Measurements from ENCODE around the gene CYP20A1.
A peak's percentile ranks its signal among the peaks of the same experiment; 100 is the strongest.
"Not testable (repeated sequence)": the region's sequence is repeated elsewhere in the genome, so short reads cannot be mapped to it uniquely, and the experiment has no call there.

The CYP20A1 gene

GRCh38 chr2:203282101-203282500, 43.3 kb downstream of the CYP20A1 start:
- H3K27me3 ChIP-seq (ENCODE audit: insufficient read depth, low read length), result no peaks in the 10 kb centered on the region
- H3K27ac ChIP-seq (ENCODE audit: low read depth, low read length), result no peak overlapping the region
- peaks cover 21% of the 10 kb centered on the region for H3K36me3 ChIP-seq (ENCODE audit: insufficient read depth, low read length)
- H3K79me2 ChIP-seq (ENCODE audit: control insufficient read depth, insufficient read depth, low read length, unreplicated experiment), result no peaks in the 10 kb centered on the region
- no peak overlapping the region for H3K4me3 ChIP-seq (ENCODE audit: low read depth, low read length)
- H2AFZ ChIP-seq (ENCODE audit: low read length, unreplicated experiment), result no peak overlapping the region
- H3K4me1 ChIP-seq (ENCODE audit: control insufficient read depth, insufficient read depth, low read length, unreplicated experiment), result peaks cover 13% of the 10 kb centered on the region

GRCh38 chr2:203286532-203286931, 47.7 kb downstream of the CYP20A1 start:
- H3K4me1 ChIP-seq (ENCODE audit: control insufficient read depth, insufficient read depth, low read length, unreplicated experiment), result peaks cover 2% of the 10 kb centered on the region
- H3K79me2 ChIP-seq (ENCODE audit: control insufficient read depth, insufficient read depth, low read length, unreplicated experiment), result no peaks in the 10 kb centered on the region
- H3K27ac ChIP-seq (ENCODE audit: low read depth, low read length), result no peak overlapping the region
- no peak overlapping the region for H2AFZ ChIP-seq (ENCODE audit: low read length, unreplicated experiment)
- no peaks in the 10 kb centered on the region for H3K27me3 ChIP-seq (ENCODE audit: insufficient read depth, low read length)
- peaks cover 6% of the 10 kb centered on the region for H3K36me3 ChIP-seq (ENCODE audit: insufficient read depth, low read length)
- no peak overlapping the region for H3K4me3 ChIP-seq (ENCODE audit: low read depth, low read length)

- Histone ChIP-seq H3K27me3 (ENCODE audit: insufficient read depth, low read length) (no peaks in the 10 kb centered on the region), H3K36me3 (ENCODE audit: insufficient read depth, low read length) (no peaks in the 10 kb centered on the region), H3K4me3 (ENCODE audit: low read depth, low read length) (no peak overlapping the region), H3K4me1 (ENCODE audit: control insufficient read depth, insufficient read depth, low read length, unreplicated experiment) (no peaks in the 10 kb centered on the region), H3K27ac (ENCODE audit: low read depth, low read length) (no peak overlapping the region), H2AFZ (ENCODE audit: low read length, unreplicated experiment) (no peak overlapping the region), H3K79me2 (ENCODE audit: control insufficient read depth, insufficient read depth, low read length, unreplicated experiment) (no peaks in the 10 kb centered on the region)
These were observed 62.8 kb downstream of the CYP20A1 start for GRCh38 chr2:203301667-203302066.

- H3K27me3 ChIP-seq (ENCODE audit: insufficient read depth, low read length); H2AFZ ChIP-seq (ENCODE audit: low read length, unreplicated experiment); H3K4me3 ChIP-seq (ENCODE audit: low read depth, low read length); H3K79me2 ChIP-seq (ENCODE audit: control insufficient read depth, insufficient read depth, low read length, unreplicated experiment); H3K4me1 ChIP-seq (ENCODE audit: control insufficient read depth, insufficient read depth, low read length, unreplicated experiment); H3K27ac ChIP-seq (ENCODE audit: low read depth, low read length); H3K36me3 ChIP-seq (ENCODE audit: insufficient read depth, low read length): not testable (repeated sequence)
These were observed 63.8 kb downstream of the CYP20A1 start for GRCh38 chr2:203302586-203302985.

GRCh38 chr2:203310688-203311436, 72.0 kb downstream of the CYP20A1 start:
- Histone ChIP-seq H3K4me3 (ENCODE audit: low read depth, low read length) (no peak overlapping the region), H3K36me3 (ENCODE audit: insufficient read depth, low read length) (0 out of 2 replicates have a peak, but pooled peaks cover 8% of the 10 kb centered on the region), H3K27ac (ENCODE audit: low read depth, low read length) (no peak overlapping the region), H3K27me3 (ENCODE audit: insufficient read depth, low read length) (no peaks in the 10 kb centered on the region), H3K79me2 (ENCODE audit: control insufficient read depth, insufficient read depth, low read length, unreplicated experiment) (no peaks in the 10 kb centered on the region), H2AFZ (ENCODE audit: low read length, unreplicated experiment) (no peak overlapping the region), H3K4me1 (ENCODE audit: control insufficient read depth, insufficient read depth, low read length, unreplicated experiment) (peaks cover 7% of the 10 kb centered on the region)

- H3K4me3 ChIP-seq (ENCODE audit: low read depth, low read length), result no peak overlapping the region
- no peaks in the 10 kb centered on the region for H3K36me3 ChIP-seq (ENCODE audit: insufficient read depth, low read length)
- no peaks in the 10 kb centered on the region for H3K27me3 ChIP-seq (ENCODE audit: insufficient read depth, low read length)
- peaks cover 30% of the 10 kb centered on the region for H3K79me2 ChIP-seq (ENCODE audit: control insufficient read depth, insufficient read depth, low read length, unreplicated experiment)
- no peak overlapping the region for H3K27ac ChIP-seq (ENCODE audit: low read depth, low read length)
- no peak overlapping the region for H2AFZ ChIP-seq (ENCODE audit: low read length, unreplicated experiment)
- peaks cover 11% of the 10 kb centered on the region for H3K4me1 ChIP-seq (ENCODE audit: control insufficient read depth, insufficient read depth, low read length, unreplicated experiment)
These were observed 87.5 kb downstream of the CYP20A1 start for GRCh38 chr2:203326356-203326755.

- peak overlapping the region; percentile 86 for H3K4me3 ChIP-seq (ENCODE audit: low read depth, low read length)
- H3K27ac ChIP-seq (ENCODE audit: low read depth, low read length), result peak overlapping the region; percentile 64
- peaks cover 42% of the 10 kb centered on the region for H3K79me2 ChIP-seq (ENCODE audit: control insufficient read depth, insufficient read depth, low read length, unreplicated experiment)
- no peaks in the 10 kb centered on the region for H3K27me3 ChIP-seq (ENCODE audit: insufficient read depth, low read length)
- H2AFZ ChIP-seq (ENCODE audit: low read length, unreplicated experiment), result peak overlapping the region; percentile 87
- peaks cover 11% of the 10 kb centered on the region for H3K4me1 ChIP-seq (ENCODE audit: control insufficient read depth, insufficient read depth, low read length, unreplicated experiment)
- no peaks in the 10 kb centered on the region for H3K36me3 ChIP-seq (ENCODE audit: insufficient read depth, low read length)
These were observed 88.7 kb downstream of the CYP20A1 start for GRCh38 chr2:203327582-203327900.

GRCh38 chr2:203327901-203328759, 89.3 kb downstream of the CYP20A1 start, which contains the start of gene ABI2:
Gene ABI2 (plus strand): TSS chr2:203328394. CDS start chr2:203328515, 121 bp downstream.
- Histone ChIP-seq H3K79me2 (ENCODE audit: control insufficient read depth, insufficient read depth, low read length, unreplicated experiment) (peaks cover 48% of the 10 kb centered on the region), H3K4me1 (ENCODE audit: control insufficient read depth, insufficient read depth, low read length, unreplicated experiment) (peaks cover 11% of the 10 kb centered on the region), H3K36me3 (ENCODE audit: insufficient read depth, low read length) (no peaks in the 10 kb centered on the region), H3K27me3 (ENCODE audit: insufficient read depth, low read length) (no peaks in the 10 kb centered on the region), H2AFZ (ENCODE audit: low read length, unreplicated experiment) (peak within 1 kb of the TSS; percentile 99), H3K4me3 (ENCODE audit: low read depth, low read length) (peak within 1 kb of the TSS; percentile 86), H3K27ac (ENCODE audit: low read depth, low read length) (peak within 1 kb of the TSS; percentile 64)

- Histone ChIP-seq H3K4me1 (ENCODE audit: control insufficient read depth, insufficient read depth, low read length, unreplicated experiment) (peaks cover 16% of the 10 kb centered on the region), H3K27ac (ENCODE audit: low read depth, low read length) (peak overlapping the region; percentile 64), H3K36me3 (ENCODE audit: insufficient read depth, low read length) (no peaks in the 10 kb centered on the region), H2AFZ (ENCODE audit: low read length, unreplicated experiment) (peak overlapping the region; percentile 99), H3K79me2 (ENCODE audit: control insufficient read depth, insufficient read depth, low read length, unreplicated experiment) (peaks cover 56% of the 10 kb centered on the region), H3K27me3 (ENCODE audit: insufficient read depth, low read length) (no peaks in the 10 kb centered on the region), H3K4me3 (ENCODE audit: low read depth, low read length) (peak overlapping the region; percentile 86)
These were observed 90.1 kb downstream of the CYP20A1 start for GRCh38 chr2:203328760-203329540.

- no peak overlapping the region for H3K27ac ChIP-seq (ENCODE audit: low read depth, low read length)
- peak overlapping the region; percentile 86 for H3K4me3 ChIP-seq (ENCODE audit: low read depth, low read length)
These were observed 91.6 kb downstream of the CYP20A1 start for GRCh38 chr2:203330434-203330833.

More at GRCh38 chr2:203330434-203330833, 91.6 kb downstream of the CYP20A1 start:
- H2AFZ ChIP-seq (ENCODE audit: low read length, unreplicated experiment), result no peak overlapping the region
- no peaks in the 10 kb centered on the region for H3K27me3 ChIP-seq (ENCODE audit: insufficient read depth, low read length)
- H3K79me2 ChIP-seq (ENCODE audit: control insufficient read depth, insufficient read depth, low read length, unreplicated experiment), result peaks cover 70% of the 10 kb centered on the region
- H3K36me3 ChIP-seq (ENCODE audit: insufficient read depth, low read length), result no peaks in the 10 kb centered on the region
- H3K4me1 ChIP-seq (ENCODE audit: control insufficient read depth, insufficient read depth, low read length, unreplicated experiment), result peaks cover 16% of the 10 kb centered on the region

Data from ACC112 (cell line).